Measurements from ENCODE around the gene PATJ.
"Not testable (repeated sequence)": the region's sequence is repeated elsewhere in the genome, so short reads cannot be mapped to it uniquely, and the experiment has no call there.

PATJ gene, protein sequence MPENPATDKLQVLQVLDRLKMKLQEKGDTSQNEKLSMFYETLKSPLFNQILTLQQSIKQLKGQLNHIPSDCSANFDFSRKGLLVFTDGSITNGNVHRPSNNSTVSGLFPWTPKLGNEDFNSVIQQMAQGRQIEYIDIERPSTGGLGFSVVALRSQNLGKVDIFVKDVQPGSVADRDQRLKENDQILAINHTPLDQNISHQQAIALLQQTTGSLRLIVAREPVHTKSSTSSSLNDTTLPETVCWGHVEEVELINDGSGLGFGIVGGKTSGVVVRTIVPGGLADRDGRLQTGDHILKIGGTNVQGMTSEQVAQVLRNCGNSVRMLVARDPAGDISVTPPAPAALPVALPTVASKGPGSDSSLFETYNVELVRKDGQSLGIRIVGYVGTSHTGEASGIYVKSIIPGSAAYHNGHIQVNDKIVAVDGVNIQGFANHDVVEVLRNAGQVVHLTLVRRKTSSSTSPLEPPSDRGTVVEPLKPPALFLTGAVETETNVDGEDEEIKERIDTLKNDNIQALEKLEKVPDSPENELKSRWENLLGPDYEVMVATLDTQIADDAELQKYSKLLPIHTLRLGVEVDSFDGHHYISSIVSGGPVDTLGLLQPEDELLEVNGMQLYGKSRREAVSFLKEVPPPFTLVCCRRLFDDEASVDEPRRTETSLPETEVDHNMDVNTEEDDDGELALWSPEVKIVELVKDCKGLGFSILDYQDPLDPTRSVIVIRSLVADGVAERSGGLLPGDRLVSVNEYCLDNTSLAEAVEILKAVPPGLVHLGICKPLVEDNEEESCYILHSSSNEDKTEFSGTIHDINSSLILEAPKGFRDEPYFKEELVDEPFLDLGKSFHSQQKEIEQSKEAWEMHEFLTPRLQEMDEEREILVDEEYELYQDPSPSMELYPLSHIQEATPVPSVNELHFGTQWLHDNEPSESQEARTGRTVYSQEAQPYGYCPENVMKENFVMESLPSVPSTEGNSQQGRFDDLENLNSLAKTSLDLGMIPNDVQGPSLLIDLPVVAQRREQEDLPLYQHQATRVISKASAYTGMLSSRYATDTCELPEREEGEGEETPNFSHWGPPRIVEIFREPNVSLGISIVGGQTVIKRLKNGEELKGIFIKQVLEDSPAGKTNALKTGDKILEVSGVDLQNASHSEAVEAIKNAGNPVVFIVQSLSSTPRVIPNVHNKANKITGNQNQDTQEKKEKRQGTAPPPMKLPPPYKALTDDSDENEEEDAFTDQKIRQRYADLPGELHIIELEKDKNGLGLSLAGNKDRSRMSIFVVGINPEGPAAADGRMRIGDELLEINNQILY (N-terminal part only)

DNA sequence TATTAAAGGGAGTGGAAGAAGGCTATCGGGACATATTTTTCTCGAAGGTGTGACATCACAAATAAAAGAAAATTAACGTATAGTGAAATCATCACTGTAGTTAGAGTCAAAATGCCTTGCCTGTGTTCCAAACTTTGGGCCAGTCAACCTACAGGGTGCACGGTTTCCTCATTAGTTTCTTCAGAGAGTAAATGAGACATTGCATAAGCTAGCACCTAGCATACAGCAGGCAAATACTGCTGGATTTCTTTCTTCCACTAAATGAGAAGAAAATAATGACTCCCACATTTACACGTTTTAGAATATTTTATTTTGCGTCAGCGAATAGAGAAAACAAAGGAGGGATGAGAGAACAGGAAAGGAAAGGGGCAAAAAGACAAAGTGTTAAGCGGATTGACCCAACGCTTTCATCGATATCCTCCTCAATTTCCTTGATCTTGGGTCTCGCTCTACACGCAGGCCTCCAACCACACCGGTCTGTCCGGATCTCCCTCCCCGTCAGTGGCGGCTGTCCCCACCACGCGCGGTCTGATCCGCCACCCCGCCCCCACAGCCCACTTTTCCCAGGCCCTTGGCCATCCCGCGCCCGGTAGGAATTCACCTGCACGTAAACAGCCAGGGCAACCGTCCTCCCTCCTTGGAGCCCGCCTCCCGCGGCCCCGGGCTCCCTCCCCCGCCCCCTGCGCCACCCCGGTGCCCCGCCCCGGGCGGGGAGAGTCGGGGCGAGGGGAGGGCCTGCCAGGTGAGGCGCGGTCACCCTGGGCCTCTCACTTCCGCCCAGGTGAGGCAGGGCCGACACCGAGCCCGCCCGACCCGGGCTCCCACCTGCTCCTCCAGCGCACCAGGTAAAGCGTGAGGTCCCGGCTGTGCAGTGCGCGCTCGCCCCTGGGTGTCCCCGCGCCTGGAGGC, at the start of gene PATJ:
Gene PATJ (plus strand): TSS at position 770 of the 909 bp plus-strand sequence. CDS start 20,413 bp downstream, outside the sequence.
- no peak for DNase-seq

DNA sequence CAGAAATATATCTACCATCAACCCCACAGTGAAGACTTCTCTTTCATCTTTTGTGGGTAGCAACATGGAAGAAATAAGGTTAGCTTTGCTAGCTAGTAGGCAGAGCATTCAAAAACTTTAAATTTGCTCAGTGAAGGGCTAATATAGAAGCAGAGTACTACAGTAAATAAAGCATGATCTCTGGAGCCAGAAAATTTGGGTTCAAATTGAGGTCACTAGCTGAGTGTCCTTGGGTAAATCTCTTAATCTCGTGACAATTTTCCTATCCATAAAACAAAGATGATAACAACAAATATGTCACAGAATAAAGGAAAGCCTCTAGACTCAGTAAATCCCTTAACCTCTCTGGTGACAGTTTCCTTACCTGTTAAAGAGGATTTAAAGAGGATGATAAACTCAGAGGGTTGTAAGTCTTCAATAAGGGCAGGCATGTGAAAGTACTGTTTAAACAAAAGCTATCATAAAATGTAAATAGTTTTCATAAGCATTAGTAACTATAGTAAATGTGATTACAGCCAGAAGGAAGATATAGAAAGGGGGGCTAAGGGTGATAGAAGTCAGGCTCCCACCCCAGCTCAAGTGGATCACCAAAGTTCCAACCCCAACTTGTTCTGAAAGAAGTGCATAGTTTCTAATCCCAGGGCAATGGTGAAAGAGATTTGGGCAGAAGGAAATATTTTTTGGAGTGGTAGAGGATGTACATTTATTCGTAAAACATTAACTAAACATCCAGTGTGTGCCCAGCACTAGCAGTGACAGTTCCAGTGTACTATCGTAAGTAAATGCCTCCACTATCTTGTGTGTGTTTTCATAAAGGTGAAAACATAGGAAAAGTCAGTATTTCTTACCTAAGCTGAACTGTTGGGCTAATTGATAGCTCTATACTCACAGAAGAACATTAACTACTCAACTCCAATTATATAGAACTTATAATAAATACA, 42.1 kb upstream of the PATJ start:
- DNase-seq = no peak

DNA sequence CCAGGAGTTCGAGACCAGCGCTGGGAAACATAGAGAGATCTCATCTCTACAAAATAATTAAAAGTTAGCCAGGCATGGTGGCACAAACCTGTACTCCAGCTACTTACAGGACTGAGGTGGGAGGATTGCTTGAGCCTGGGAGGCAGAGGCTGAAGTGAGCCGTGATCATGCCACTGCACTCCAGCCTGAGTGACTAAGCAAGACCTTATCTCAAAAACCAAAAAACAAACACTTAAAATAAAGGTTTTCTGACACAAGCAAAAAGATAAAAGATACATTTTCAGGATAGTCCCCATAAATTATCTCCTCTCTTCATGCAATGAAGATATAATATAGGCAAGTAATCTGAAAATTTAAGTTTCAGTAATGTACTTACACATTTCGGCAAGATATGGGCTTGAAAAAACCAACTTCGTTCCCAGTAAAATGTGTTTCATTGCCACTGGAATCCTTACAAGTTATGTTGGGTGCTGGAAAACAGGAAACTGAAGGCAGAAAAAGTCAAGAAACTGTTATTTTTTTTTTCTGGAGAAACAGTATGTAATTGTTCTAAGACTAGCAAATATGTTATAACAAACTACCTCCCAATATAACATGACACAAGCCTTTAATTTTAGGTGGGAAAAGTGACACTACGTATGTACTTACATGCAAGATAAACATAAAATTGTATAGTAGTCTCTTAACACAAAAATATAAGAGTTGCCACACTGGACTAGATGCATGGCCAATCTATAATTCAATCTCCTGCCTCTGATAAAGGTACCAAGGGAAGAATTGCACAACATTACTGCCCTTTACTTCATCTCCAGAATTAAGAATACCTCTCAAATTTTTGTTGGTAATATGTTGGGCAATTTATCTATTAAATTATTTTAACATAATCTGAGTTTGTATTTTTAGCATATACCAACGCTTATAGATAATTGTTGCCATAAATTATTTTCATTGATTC, 33.0 kb upstream of the PATJ start:
- peak; percentile 79 for DNase-seq

DNA sequence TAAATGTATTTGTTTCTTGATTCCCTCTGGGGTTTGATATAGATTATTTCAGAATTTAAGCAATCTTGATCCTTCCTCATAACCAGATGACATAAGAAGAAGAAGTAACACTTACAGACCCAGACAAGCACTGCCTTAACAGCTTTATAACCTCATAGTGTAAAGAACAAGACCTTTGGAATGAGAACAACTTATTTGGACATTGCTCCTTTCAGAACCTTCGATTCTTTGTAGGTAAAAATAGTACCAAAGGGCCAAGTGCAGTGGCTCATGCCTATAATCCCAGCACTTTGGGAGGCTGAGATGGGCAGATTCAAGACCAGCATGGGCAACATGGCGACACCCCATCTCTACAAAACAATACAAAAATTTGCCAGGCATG, 32.4 kb upstream of the PATJ start:
- DNase-seq = peak; percentile 31

DNA sequence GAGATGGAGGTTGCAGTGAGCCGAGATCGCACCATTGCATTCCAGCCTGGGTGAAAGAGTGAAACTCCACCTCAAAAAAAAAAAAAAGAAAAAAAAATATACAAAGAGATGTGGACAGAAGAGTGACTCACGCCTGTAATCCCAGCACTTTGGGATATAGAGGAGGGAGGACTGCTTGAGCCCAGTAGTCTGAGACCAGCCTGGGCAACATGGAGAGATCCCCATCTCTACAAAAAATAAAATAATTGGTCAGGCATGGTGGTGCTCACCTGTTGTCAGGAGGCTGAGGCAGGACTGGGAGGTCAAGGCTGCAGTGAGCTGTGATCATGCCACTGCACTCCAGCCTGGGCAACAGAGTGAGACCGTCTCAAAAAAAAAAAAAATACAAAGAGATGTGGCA, 31.0 kb upstream of the PATJ start:
- DNase-seq = not testable (repeated sequence)

DNA sequence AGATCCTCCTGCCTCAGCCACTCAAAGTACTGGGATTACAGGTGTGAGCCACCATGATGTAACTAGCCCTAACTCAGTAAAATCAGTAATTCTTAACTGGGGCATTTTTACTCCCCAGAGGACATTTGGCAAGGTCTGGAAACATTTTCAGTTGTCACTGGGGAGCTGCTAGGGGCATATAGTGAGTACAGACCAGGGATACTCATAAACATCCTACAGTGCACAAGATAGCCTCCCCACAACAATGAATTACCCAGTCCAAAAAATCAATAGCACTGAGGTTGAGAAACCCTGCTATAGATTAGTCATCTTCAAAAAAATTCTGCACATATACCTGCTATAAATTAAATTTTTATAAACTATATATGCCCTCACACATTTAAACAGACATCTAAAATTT, 30.3 kb upstream of the PATJ start:
- no peak for DNase-seq

DNA sequence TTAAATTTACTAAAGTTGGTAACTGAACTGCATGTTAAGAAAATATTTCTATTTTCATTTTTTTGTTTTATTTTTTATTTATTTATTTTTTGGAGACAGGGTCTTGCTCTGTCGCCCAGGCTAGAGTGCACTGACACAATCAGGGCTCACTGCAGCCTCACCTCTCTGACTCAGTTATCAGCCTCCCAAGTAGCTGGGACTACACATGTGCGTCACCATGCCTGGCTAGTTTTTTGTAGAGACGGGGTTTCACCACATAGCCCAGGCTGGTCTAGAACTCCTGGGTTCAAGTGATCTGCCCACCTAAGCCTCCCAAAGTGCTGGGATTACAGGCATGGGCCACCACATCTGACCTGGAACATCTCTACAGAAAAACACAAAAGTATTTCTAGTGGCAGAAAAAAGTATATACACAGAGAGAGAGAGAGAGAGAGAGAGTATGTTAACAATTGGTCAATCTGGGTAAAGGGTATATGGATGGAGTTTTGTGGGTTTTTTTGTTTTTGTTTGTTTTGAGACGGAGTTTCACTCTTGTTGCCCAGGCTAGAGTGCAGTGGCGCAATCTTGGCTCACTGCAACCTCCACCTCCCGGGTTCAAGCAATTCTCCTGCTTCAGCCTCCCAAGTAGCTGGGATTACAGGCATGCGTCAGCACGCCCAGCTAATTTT, 23.1 kb upstream of the PATJ start:
- not testable (repeated sequence) for DNase-seq

DNA sequence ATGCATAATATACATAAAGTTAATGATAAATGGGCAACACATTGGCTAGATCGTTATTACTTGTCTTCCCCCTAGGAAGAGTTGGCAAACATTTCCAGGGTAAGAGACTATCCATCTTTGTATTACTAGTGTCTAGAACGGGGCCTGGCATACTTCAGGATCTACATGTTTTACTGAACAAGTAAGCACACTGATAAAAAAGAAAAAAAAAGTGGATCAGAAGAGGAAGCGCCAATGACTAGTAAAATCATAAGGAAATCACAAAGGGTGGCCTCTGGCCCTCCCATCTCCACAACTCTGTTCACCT, 17.8 kb upstream of the PATJ start:
- peak; percentile 83 for DNase-seq

DNA sequence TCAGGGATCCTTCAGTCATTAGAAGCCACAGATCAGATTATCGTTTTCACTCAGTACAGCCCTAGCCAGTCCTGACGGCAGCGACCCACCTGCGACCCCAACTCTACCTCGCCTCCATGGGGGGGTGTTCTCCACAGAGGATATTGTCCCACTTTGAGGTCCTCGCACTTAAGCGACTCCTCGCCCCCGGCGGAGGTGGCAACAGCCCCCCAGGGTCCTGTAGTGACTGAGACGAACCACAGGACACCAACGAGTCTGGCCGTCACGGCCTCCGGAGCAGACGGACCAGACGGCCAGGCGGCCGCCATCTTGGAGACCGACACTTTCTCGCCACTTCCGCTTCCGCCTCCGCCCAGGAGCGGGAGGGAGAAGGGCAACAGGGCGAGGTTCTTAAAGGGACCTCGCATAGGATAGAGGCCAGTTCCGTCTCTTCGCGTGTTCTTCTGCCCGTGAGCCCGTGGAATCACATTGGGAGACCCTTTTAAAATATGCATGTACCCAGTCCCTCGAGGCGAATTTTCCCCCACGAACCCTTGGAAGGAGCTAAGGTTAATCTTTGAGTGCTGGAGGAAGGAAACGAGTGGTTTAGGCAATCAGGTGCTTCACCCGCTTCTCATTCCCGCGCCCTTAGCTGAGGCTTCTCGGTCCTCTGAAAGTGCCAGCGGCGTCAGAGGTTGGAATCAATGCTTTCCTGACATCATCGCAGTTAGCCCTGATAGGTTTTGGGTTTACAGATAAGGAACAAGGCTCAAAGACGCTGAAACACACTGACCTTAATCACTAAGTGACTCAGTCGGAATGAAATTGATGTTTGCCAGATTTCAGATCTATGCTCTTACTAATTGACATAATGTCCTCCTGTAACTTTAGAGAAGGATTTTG, 17.2 kb upstream of the PATJ start, which contains the start of gene TM2D1:
Gene TM2D1 (minus strand): TSS at position 329 of the 882 bp plus-strand sequence. CDS start 21 bp downstream, at position 308.
- peak; percentile 95 for DNase-seq

DNA sequence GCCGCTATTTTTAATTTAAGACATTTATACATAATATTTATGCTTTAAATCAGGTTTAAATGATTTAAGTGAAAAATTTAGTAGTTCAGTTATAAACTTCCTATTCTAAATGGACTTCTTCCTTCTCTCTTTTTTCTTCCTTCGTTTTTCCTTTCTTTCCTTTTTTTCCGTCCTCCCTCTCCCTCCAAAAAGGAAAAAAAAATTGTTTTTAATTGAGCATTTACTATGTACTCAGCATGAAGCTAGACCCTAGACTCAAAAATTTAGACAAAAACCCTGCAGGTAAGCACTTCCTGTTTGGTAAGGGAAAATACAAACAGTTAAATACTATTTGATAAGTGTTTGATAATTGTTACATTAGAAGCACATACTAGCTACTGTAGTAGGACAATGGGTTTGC, 14.7 kb upstream of the PATJ start:
- no peak for DNase-seq

DNA sequence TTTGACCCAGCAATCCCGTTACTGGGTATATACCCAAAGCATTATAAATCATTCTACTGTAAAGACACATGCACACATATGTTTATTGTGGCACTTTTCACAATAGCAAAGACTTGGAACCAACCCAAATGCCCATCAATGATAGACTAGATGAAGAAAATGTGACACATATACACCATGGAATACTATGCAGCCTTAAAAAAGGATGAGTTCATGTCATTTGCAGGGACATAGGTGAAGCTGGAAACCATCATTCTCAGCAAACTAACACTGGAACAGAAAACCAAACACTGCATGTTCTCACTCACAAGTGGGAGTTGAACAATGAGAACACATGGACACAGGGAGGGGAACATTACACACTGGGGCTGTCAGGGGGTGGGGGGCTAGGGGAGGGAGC, 11.6 kb upstream of the PATJ start:
- DNase-seq = not testable (repeated sequence)

DNA sequence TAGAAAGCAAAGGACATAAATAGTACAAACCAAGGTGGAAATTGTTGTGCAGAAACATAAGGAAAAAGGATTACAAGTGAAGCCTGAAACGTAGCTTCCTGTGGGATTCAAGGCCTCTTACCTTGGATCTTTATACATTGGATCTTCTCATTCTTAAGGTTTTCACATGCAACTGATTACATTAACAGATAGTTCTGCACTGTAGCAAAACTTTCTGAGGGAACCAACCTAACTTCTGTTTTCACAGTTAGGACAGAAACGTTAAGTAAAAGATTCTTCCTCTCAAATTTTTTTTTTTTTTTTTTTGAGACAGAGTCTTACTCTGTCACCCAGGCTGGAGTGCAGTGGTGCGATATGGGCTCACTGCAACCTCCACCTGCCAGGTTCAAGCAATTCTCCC, 9.6 kb upstream of the PATJ start:
- no peak for DNase-seq

DNA sequence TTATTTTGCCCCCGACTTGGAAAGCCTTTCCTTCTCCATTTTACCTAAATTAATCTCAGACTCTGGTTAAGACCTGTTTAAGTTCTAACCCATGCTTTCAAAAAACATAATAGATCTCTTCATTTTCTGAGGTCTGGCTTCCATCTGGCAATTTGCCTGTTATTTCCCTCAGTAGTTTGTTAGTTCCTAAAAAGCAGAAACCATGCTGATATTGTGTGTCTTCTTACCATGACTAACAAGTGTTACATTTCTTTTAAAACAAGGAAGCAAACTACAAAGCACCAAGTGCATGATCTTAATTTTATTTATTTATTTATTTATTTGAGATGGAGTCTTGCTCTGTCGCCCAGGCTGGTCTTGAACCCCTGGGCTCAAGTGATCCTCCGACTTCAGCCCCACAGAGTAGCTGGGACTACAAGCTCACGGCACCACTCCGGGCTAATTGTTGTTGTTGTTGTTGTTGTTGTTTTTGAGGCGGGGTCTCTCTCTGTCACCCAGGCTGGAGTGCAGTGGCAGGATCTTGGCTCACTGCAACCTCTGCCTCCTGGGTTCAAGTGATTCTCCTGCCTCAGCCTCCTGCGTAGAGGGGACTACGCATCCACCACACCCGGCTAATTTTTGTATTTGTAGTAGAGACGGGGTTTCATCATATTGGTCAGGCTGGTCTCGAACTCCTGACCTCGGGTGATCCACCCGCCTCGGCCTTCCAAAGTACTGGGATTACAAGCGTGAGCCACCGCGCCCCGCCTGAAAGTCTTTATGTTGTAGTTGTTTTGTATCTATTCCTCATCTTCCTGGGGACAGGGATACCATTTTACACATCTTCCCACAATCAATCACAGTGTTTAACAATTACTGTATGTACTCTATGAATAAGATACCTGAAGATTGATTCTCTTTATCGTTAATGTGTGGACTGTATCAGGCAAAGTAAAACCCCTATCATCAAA, 1.3 kb upstream of the PATJ start:
- no peak for DNase-seq

DNA sequence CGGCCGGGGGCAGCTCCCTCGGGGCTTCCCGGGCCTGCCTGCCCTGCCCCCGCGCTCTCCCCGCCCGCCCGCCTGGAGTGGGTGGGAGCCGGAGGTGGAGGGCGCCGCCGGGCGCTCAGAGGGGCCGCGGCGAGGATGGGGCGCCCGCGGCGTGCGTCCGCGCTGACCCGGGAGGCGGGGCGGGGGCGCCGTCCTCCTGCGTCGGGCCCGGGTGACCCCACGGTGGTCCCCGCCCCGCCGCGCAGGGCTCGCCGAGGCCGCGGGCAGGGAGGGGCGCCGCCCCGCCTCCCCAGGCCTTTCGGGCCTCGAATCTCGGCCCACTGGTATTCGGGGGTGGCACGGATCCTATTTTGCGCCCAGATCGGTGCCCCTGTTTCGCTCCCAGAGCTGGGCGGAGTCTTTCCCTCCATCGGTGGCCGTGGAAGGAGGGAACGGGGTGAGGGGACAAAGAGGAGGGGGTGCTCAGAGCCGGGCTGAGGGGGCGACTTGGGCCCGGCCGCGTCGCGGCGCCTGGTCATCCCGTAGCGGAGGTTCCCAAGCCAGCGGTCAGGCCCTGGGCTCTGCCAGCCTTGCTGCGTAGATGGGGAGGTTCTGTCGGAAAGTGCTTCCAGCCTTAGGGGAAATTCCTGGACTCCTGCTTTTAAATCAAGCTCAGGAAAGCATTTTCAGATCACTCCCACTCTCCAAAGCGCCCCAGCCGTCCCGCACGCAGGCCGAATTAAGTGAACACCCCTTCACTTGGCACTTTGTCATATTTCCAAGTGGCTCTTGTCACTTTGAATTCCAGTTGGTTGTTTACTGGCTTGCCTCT, 545 bp downstream of the PATJ start:
- no peak for DNase-seq

DNA sequence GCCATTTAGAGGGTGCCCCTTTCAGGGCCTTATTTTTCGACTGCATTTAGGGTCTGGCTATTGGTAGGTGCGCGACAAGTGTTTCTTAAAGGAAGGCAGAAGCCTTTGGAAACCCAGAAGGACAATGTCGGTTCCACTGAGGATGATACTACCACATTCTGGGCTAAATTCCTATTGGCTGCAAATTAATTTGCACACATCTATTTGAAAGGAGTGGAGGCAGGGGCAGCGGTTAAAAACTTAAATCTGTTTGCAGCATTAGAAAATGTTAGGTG, 1.1 kb downstream of the PATJ start:
- no peak for DNase-seq

Measured in OCI-M1 (cell line).